Umbilical cord (tissue), 2 donors: ENCODE measurements around the gene CSH2. TPM values are rescaled to one million over a fixed set of nuclear protein-coding genes. Genes with fewer than 3 reads are reported as not detected.
A peak's percentile ranks its signal among the peaks of the same experiment; 100 is the strongest.
"Not testable (repeated sequence)": the region's sequence is repeated elsewhere in the genome, so short reads cannot be mapped to it uniquely, and the experiment has no call there.

Experiments used
- DNase-seq: peaks from one replicate; pipeline ENCODE4 v3.0.0-alpha.2; 2015; ENCODE audit warnings: low spot score
- total RNA-seq: library from RNA; depleted of rRNA; stranded (reverse); fragments of >200 nt; gene quantifications from one replicate; pipeline ENCODE4 v1.2.3, GENCODE V29; 2014; ENCODE audit warnings: low replicate concordance; ENCODE audit not compliant: insufficient read depth

Gene CSH2
- 4.3 TPM for total RNA-seq

- DNase-seq = not testable (repeated sequence)
These were observed at the start of gene CSH2 for GRCh38 chr17:63873577-63873976. TSS of gene CSH2 (minus strand) at chr17:63873677. CDS start at chr17:63873614, 63 bp downstream.

DNA sequence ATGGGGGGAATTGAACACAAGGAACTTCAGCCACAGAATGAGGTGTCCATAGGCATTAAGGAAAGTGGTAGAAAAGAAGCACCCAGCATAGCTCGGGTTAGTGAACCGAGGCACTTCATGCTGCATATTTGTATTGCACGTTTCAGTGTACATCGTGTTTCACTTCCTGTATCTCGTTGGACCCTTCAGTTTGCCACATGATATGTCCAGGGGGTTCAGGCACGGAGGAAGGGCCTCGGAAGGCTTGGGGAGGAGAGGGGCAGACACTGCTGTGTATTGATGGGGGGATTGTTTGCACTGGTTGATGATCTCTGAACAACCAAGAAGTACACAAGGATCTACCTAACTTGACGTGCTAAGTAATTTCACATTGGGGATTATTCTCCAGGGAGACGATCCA lies 48.9 kb upstream of the CSH2 start:
- DNase-seq = not testable (repeated sequence)

DNA sequence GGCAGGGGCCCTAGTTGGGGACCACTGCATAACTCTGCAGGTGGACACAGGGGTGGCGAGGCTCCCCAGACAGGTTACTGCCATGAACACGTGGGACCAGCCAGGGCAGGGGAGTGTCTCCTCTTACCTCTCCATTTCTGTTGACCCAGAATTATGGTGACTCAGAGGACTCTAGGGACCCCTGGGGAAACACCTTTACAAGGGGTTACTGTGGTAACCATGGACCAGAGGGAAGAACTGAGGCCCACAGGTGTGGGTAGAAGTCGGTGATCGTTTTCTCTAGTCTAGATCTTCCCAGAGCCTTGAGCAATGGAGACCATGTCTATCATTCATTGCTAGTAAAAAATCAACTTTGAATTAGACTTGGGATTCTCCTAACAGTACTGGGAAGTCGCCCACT lies 47.3 kb upstream of the CSH2 start:
- DNase-seq = not testable (repeated sequence)

GRCh38 chr17:63920050-63920449 lies 46.6 kb upstream of the CSH2 start:
- not testable (repeated sequence) for DNase-seq

DNA sequence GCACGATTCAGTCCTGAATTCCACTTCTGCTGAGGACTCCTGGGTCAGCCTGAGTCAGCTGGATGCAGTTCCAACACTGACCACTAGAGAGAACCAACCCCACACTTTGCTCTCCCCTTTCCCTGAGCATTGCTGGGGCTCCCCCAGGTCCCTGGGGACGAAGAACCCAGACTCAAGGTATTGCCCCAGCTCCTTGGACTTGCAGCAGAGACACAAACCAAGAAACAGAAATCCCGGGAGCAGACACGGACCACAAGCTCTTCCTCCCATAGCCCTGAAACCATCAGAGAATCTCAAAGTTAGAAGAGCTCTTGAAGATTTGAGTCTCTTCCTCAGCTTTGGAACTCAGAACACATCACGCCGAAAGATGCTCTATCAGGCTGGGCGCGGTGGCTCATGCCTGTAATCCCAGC lies 45.8 kb upstream of the CSH2 start:
- peak; percentile 60 for DNase-seq

GRCh38 chr17:63918789-63919305 lies 45.4 kb upstream of the CSH2 start, which contains the start of gene GH1:
TSS of gene GH1 (minus strand) at chr17:63918839. CDS start at chr17:63918776, 63 bp downstream.
- not testable (repeated sequence) for DNase-seq

- no peak for DNase-seq
These were observed 44.8 kb upstream of the CSH2 start for GRCh38 chr17:63918305-63918704.

GRCh38 chr17:63917646-63918045 lies 44.2 kb upstream of the CSH2 start:
- no peak for DNase-seq

GRCh38 chr17:63917206-63917605 lies 43.7 kb upstream of the CSH2 start:
- not testable (repeated sequence) for DNase-seq

- no peak for DNase-seq
These were observed 43.2 kb upstream of the CSH2 start for GRCh38 chr17:63916566-63917185.

- DNase-seq = not testable (repeated sequence)
These were observed 42.3 kb upstream of the CSH2 start for GRCh38 chr17:63915753-63916152.

DNA sequence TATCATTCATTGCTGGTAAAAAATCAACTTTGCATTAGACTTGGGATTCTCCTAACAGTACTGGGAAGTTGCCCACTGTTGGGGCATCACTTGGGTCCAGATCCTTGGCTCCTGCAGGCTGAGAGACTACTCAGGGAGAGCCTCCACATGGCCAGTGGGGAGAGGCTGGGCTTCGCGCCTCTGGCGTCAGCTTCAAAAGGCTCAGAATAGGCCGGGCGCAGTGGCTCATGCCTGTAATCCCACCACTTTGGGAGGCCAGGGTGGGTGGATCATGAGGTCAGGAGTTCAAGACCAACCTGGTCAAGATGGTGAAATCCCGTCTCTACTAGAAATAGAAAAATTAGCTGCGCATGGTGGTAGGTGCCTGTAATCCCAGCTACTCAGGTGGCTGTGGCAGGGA lies 41.0 kb upstream of the CSH2 start:
- no peak for DNase-seq

GRCh38 chr17:63911657-63912100 lies 38.2 kb upstream of the CSH2 start:
- DNase-seq = peak; percentile 9

DNA sequence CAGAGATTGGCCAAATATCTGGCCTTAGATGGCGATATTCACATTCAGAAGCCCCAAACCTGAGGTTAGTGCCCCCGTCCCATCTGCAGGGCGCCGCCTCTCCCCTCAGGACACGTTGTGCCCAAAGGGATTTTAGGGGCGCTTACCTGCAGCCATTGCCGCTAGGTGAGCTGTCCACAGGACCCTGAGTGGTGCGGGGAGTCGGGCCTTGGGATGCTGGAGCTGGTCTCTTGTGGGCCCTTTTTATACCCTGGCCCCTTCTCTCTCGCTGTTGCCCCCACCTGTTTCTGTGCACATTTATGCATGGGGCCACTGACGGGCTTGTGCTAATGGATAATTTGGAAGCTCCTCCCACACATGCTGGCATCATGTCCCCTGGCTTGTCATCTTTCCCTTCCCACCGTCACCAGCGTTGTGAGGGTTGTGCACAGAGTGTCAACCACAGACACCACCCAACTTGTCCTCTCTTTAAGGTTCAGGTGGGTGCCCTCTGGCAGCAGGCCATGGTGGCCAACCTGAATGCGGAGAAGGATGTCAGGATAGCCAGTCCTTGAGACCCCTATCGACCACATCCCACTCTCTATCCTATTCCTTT lies 37.7 kb upstream of the CSH2 start, which contains the start of gene CSHL1:
TSS of gene CSHL1 (minus strand) at position 218 of the 595 bp plus-strand sequence. CDS start at position 156, 62 bp downstream.
- no peak for DNase-seq

DNA sequence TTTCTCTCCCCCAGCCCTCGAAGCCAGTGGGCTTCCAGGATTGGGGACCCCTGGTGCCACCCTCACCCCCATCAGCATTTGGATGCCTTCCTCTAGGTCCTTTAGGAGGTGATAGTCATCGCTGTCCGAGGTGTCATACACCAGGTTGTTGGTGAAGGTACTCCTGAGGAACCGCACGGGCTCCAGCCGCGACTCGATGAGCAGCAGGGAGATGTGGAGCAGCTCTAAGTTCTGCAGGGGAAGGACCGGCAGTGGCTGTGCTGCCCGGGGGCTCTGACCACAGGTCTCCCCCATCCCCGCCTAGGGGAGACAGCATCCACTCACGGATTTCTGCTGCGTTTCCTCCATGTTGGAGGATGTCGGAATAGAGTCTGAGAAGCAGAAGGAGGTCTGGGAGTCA lies 36.6 kb upstream of the CSH2 start:
- no peak for DNase-seq

GRCh38 chr17:63909586-63909985 lies 36.1 kb upstream of the CSH2 start:
- not testable (repeated sequence) for DNase-seq

- DNase-seq = not testable (repeated sequence)
These were observed 33.8 kb upstream of the CSH2 start for GRCh38 chr17:63907161-63907778.

DNA sequence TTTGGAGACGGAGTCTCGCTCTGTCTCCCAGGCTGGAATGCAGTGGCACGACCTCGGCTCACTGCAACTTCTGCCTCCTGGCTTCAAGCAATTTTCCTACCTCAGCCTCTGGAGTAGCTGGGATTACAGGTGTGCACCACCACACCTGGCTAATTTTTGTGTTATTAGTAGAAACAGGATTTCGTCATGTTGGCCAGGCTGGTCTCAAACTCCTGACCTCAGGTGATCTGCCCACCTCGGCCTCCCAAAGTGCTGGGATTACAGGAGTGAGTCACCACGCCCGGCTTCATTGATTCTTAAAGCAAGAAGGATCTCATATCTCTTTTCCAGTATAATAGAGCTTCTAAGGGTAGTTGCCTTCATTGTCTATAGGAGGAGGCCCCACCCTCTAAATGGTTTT lies 31.3 kb upstream of the CSH2 start:
- not testable (repeated sequence) for DNase-seq

DNA sequence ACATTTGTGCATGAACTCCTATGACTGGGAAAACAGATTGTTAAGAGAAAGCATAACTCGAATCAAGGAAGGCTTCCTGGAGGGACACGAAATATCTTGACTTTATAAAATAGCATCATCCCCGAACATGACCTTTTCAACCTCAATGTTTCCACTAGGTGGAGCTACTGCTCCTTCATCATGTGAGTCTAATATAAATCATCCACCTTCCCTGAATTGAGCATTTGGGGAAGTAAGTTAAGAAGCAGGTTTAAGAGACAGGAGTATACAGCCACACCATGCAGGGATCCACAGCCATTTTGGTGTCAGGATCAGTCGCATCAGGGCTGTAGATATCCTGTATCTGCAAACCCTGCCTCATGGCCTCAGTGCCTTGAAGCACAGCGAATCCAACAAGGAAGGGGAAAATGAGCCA lies 30.3 kb upstream of the CSH2 start:
- not testable (repeated sequence) for DNase-seq

- DNase-seq = not testable (repeated sequence)
These were observed 28.5 kb upstream of the CSH2 start for GRCh38 chr17:63901971-63902370.

DNA sequence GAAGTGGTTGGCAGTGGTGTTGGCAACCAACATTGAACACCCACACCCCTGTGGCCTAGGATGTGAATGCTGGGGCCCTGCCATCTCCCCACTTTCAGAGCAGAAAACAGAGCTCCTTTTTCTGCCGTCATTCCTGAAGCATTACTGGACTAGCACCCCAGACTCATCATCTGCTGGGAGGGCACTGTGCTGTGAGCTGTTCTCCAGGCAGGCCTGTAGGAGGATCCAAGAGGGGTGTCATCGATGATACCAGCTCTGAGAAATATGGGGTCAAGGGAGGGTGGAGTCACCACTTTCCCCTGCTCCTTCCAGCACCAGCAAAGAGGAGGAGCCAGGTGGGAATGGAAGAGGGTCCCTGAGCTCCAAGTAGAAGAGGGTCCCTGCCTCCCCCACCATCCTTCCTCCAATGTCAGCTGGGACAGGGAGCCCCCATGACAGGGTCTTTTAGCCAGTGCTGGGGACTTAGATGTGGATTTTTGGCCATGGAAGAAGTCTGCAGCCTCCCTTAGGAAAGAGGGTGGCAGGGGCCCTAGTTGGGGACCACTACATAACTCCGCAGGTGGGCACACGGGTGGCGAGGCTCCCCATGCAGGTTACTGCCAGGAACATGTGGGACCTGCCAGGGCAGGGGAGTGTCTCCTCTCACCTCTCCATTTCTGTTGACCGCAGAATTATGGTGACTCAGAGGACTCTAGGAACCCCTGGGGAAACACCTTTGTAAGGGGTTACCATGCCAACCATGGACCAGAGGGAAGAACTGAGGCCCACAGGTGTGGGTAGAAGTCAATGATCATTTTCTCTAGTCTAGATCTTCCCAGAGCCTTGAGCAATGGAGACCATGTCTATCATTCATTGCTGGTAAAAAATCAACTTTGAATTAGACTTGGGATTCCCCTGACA lies 25.7 kb upstream of the CSH2 start:
- DNase-seq = not testable (repeated sequence)
